GM12891 (cell line): ENCODE results near the gene ETV3.

Experiments
- PAX5 ChIP-seq: IDR thresholded peaks from 2 replicates; pipeline ENCODE4 v1.6.1; 2011; ENCODE audit warnings: low read length, moderate library complexity, mild to moderate bottlenecking; ENCODE audit not compliant: insufficient read depth, severe bottlenecking
- POLR2A ChIP-seq: IDR thresholded peaks from 2 replicates; pipeline ENCODE4 v1.6.1; 2011; ENCODE audit warnings: low read depth, low read length, control low read depth
- POLR2AphosphoS5 ChIP-seq: IDR thresholded peaks from 2 replicates; pipeline ENCODE4 v1.6.1; 2011; ENCODE audit warnings: low read depth, low read length, control low read depth
- SPI1 ChIP-seq: IDR thresholded peaks from 2 replicates; pipeline ENCODE4 v1.6.1; 2011; ENCODE audit warnings: low read depth, low read length, control low read depth
- TAF1 ChIP-seq: IDR thresholded peaks from 2 replicates; pipeline ENCODE4 v1.6.1; 2011; ENCODE audit warnings: low read depth, low read length, control low read depth

- TF ChIP-seq POLR2AphosphoS5: no peak
- TF ChIP-seq POLR2A: no peak
- no peak for TF ChIP-seq PAX5
- no peak for TF ChIP-seq TAF1
- no peak for TF ChIP-seq SPI1
These were observed 34.9 kb downstream of the ETV3 start for GRCh38 chr1:157103268-157103667.
